ENCODE data around the gene RNU7-1.

Gene RNU7-1

GRCh38 chr12:6964605-6965025 lies 21.0 kb downstream of the RNU7-1 start:
- DNase-seq (ENCODE audit: low spot score), result no peak

GRCh38 chr12:6965026-6965661 lies 21.5 kb downstream of the RNU7-1 start:
- DNase-seq (ENCODE audit: low spot score), result peak; percentile 93

GRCh38 chr12:6965714-6966113 lies 22.1 kb downstream of the RNU7-1 start:
- no peak for DNase-seq (ENCODE audit: low spot score)

GRCh38 chr12:6966351-6966750 lies 22.7 kb downstream of the RNU7-1 start:
- no peak for DNase-seq (ENCODE audit: low spot score)

GRCh38 chr12:6967651-6968100 lies 24.1 kb downstream of the RNU7-1 start:
- no peak for DNase-seq (ENCODE audit: low spot score)

- DNase-seq (ENCODE audit: low spot score), result no peak
Observed at GRCh38 chr12:6968426-6968825, 24.8 kb downstream of the RNU7-1 start.

- no peak for DNase-seq (ENCODE audit: low spot score)
Observed at GRCh38 chr12:6970096-6970527, 26.5 kb downstream of the RNU7-1 start.

GRCh38 chr12:6974180-6974579 lies 30.6 kb downstream of the RNU7-1 start:
- DNase-seq (ENCODE audit: low spot score), result no peak

GRCh38 chr12:6975297-6976032 lies 31.8 kb downstream of the RNU7-1 start:
- DNase-seq (ENCODE audit: low spot score), result no peak

- DNase-seq (ENCODE audit: low spot score), result no peak
Observed at GRCh38 chr12:6977653-6978052, 34.0 kb downstream of the RNU7-1 start.

GRCh38 chr12:6978188-6978587 lies 34.6 kb downstream of the RNU7-1 start:
- no peak for DNase-seq (ENCODE audit: low spot score)

- no peak for DNase-seq (ENCODE audit: low spot score)
Observed at GRCh38 chr12:6978611-6979011, 35.0 kb downstream of the RNU7-1 start.

GRCh38 chr12:6979021-6979420 lies 35.4 kb downstream of the RNU7-1 start:
- no peak for DNase-seq (ENCODE audit: low spot score)

- no peak for DNase-seq (ENCODE audit: low spot score)
Observed at GRCh38 chr12:6979453-6979852, 35.8 kb downstream of the RNU7-1 start.

- no peak for DNase-seq (ENCODE audit: low spot score)
Observed at GRCh38 chr12:6980075-6980474, 36.5 kb downstream of the RNU7-1 start.

- no peak for DNase-seq (ENCODE audit: low spot score)
Observed at GRCh38 chr12:6980740-6981139, 37.1 kb downstream of the RNU7-1 start.

GRCh38 chr12:6981152-6982052 lies 37.8 kb downstream of the RNU7-1 start:
- no peak for DNase-seq (ENCODE audit: low spot score)

- DNase-seq (ENCODE audit: low spot score), result no peak
Observed at GRCh38 chr12:6982532-6982931, 38.9 kb downstream of the RNU7-1 start.

GRCh38 chr12:6987956-6988553 lies 44.4 kb downstream of the RNU7-1 start:
- no peak for DNase-seq (ENCODE audit: low spot score)

Measured in CD4-positive, alpha-beta T cell treated with Interleukin-2 at 100 ng/mL for 4 hours (primary cell).